Measurements from ENCODE around the gene COPS2.
"Not testable (repeated sequence)": the region's sequence is repeated elsewhere in the genome, so short reads cannot be mapped to it uniquely, and the experiment has no call there.

Gene COPS2

DNA sequence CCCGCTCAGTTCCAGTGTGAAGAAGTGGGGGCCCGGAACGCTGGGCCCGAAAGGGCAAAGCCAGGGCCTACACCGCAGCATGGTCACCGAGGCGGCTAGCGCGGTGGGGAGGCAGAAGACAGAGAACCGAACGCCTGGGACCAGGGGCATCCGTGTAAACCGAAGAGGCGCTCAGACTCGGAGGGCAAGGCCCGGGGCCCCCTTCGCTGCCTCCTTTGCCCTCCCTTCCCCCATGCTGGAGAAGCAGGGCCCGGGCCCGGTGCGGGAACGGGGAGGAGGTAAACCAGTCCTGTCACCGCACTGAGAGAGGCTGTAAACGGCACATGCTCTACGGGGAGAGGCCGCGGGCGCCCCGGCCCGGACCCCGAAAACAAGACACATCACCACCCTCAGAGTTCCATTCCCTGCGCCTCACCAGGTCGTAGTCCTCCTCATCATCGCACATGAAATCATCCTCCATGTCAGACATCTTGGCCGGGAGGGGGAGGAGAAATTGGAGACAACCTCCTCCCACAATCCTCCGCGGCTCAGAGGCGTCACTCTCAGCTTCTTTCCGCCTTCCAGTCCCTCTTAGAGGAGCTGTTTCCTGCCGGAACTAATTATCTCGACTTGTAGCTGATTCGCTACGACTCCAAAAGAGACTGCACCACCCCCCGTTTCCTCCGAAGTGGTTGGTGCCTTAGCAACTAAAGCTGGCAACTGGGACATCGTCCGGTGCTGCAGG, at the start of gene COPS2:
Gene COPS2, minus strand, starts transcription at position 490 of the 724 bp plus-strand sequence. Its CDS starts 21 bp downstream, at position 469.
- DNase-seq: peak; percentile 73 to 87 (median 79)

DNA sequence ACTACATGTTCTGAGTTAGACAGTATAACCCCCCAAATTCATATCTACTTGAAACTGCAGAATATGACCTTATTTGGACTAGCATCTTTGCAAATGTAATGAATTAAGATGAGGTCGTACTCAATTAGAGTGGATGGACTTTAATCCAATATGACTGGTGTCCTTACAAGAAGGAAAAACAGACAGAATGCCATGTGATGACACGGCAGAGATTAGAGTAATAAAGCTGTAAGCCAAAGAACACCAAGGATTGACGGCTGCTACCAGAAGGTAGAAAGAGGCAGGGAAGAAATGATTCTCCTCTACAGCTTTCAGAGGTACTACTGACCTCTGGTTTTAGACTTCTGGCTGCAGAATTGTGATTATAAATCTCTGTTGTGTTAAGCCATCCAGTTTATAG, 44.9 kb upstream of the COPS2 start:
- no peak for DNase-seq

DNA sequence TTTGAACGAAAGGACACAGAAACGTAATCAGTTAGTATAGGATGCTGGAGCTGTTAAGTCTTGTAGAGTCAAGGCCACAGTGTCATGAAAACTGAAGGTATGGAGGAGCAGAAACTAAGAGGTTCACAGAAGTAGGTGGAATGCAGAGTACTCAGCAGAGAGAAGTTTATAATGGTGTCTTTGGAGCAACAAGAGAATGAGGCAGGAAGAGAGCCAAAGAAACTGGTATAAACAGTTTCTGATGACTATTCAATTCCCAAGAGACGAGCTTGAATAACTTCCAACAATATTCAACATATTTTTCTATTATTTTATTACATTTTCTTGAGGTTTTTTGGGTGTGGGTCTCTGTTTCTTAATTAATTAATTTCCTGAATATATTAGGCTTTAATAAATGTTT, 44.3 kb upstream of the COPS2 start:
- DNase-seq: no peak

DNA sequence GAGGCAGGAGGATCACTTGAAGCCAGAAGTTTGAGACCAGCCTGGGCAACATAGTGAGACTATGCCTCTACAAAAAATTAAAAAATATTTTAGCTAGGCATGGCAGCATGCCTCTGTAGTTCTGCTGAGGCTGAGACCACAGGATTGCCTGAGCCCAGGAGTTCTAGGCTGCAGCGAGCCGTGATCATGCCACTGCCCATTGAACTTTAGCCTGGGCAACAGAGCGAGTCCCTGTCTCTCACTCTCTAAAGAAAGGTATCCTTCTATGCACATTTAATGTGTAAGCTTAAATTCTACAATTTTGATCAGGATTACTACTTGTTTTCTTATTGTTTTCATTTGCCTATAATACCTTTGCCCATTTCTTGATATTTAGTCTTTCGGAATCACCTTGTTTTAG, 41.5 kb upstream of the COPS2 start:
- DNase-seq: no peak

DNA sequence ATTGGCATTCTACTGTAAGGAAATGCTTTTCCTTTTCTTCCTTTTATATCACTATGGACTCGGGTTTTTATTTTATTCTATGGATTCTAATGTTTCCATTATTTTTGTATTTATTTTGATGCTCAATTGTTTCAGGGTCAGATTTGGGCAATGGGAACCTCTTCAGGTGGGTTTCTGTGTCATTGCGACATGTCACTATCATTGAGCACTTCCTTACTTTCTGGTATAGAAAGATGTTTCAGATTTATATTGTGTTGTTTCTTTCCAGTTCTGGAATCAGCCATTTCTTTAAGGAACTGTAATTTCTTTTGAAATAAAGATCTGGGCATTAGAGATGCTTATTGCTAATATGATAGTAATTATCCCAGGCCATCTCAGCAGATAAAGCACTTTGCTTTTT, 36.5 kb upstream of the COPS2 start:
- DNase-seq: no peak

DNA sequence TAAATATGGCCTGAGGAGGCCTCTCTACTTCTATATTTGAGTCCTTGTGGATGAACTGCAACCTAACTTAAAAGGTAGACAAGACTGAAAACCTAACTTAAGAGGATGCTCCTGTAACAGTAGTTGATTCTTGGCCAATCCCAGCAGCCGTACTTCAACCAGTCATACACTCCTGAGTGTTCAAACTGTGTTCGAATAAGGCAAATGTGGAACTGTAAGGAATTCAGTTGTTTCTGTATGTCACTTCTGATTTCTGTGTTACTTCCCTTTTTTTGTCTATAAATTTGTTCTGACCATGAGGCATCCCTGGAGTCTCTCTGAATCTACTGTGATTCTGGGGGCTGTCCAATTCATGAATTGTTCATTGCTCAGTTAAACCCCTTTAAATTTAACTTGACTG, 35.2 kb upstream of the COPS2 start:
- DNase-seq: no peak

DNA sequence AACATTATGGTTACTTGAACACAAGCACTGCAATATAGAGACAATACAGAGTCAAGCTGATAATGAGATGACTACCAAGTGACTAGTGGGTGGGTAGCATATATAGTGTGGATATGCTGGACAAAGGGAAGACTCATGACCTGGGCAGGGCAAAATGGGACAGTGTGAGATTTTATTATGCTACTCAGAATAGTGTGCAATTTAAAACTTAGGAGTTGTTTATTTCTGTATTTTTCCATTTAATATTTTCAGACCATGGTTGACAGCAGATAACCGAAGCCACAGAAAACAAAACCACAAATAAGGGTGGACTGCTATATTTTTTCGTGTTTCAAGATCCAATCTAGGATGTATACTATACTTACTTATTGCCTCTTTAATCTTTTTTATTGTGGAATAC, 34.2 kb upstream of the COPS2 start:
- no peak for DNase-seq

DNA sequence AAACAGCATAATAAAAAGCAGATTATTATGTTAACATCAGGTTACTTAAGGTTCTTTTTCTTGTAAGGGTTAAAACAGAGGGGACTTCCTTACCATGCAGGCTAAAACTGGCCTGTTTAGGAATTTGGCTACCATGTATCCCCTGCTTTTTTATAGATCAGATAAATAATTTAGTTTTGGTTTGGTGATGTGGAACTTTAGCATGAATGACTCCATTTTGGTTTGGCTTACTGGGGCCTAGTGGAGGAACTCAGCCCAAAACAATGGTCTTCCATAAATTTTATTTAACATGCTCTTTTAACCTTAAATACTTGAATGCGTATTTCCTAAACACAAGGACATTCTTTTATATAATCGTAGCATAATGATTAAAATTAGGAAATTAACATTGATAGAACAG, 33.5 kb upstream of the COPS2 start:
- DNase-seq: no peak

DNA sequence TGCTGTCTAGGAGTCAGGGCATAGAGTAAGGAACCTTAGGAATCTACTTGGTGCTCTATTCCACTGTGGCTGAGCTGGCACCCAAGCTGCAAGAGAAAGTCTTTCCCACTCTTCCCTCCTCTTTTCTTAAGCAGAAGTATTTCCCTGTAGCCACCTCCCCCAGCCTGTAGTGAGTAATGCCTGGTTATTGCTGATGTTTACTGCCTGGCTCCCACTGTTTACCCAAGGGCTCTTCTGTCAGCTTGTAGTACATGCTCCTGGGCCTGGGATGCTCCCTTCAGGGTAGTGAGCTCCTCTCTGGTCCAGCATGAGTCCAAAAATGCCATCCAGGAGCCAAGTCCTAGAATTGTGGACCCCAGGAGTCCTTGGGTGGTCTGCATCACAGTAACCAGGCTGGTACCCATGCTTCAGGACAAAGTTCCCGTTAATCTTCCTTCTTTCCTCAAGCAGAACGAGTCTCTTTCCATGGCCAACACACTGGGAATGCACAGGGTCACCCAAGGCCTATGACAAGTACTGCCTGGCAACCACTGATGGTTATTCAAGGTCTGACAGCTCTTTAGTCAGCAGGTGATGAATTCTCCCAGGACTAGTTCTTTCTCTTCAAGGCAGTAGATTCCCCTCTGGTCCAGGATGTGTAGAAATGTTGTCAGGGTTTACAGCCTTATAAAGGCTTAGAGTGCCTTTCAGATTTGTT, 32.3 kb upstream of the COPS2 start:
- DNase-seq: no peak

DNA sequence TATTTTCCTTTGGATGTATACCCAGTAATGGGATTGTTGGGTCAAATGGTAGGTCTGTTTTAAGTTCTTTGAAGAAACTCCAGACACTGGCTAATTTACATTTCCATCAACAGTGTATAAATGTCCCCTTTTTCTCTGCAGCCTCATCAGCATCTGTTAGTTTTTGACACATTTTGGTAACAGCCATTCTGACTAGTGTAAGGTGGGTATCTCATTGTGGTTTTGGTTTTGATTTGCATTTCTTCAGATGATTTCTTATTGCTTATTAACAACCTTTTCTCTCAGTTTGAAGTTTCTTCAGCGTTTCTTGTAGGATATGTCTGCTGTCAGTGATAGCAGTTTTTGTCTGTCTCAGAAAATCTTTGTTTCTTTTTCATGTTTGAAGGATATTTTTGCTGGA, 30.1 kb upstream of the COPS2 start:
- DNase-seq: no peak

DNA sequence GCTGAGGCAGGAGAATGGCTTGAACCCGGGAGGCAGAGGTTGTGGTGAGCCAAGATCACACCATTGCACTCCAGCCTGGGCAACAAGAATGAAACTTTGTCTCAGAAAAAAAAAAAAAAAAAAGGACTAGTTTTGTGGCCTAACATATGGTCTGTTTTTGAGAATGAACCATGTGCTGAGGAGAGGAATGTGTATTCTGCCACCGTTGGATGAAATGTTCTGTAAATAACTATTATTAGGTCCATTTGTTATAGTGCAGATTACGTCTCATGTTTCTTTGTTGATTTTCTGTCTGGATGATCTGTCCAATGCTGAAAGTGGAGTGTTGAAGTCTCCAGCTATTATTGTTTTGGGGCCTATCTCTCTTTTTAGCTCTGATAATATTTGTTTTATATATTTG, 28.3 kb upstream of the COPS2 start:
- not testable (repeated sequence) for DNase-seq

DNA sequence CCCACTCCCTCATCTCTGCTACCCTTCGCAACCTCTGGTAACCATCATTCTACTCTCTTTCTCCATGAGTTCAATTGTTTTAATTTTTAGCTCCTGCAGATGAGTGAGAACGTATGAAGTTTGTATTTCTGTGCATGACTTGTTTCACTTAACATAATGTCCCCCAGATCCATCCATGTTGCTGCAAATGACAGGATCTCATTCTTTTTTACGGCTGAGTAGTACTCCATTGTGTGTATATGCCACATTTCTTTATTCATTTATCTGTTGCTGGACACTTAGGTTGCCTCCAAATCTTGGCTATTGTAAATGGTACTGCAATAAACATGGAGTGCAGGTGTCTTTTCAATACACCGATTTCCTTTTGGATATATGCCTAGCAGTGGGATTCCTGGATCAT, 26.7 kb upstream of the COPS2 start:
- DNase-seq: no peak

DNA sequence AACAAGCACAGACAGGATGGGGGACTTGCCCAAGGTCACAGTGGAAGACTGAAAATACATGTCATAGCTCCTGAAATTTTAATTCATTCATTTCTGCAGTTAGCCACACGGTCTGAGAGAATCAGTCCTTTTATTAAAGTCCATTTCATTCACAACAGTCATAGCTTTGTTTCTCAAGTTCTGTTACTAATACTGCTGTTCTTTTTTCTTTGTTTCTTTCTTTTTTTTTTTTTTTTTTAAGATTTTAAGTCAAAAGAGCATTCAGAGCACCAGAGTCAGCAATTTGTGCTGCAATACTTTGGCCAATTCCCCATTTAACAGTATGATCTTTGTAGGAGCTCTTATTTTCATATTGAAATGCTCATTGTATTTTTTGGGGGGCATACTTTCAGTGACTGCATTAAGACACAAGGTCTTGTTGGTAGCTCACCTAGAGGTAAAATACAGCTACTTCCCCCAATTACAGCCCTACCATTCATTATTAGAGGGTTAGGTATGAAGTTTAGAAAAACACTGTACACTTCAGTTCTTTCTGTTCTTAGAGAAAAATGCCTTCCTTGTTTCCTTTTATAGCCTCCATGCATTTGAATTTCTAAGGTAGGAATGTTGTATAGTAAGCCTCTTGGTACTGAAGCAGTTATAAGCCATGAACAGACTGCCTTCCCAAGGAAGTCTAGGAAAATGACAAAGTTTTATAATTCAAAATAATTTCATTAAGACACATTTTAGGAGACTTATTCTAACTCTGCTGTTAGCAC, 24.2 kb upstream of the COPS2 start:
- DNase-seq: no peak

DNA sequence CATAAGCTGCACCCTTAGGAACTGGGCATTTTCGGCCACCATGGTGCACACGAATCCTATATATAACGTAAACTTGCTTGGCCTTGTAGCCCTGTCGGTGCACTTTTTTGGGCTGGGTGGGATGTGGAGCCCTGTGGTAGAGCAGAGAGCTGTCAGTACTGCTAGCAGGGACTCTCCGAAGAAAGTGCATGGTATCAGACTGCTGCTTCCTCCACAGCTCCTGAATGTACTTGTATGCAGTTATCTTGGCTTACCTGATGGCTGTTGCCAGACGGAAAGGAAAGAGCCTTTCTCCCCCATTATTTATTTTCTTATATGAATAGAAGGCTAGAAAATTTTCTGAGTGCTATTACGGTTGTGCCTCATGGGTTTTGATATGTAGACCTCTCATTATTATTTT, 23.1 kb upstream of the COPS2 start:
- no peak for DNase-seq

DNA sequence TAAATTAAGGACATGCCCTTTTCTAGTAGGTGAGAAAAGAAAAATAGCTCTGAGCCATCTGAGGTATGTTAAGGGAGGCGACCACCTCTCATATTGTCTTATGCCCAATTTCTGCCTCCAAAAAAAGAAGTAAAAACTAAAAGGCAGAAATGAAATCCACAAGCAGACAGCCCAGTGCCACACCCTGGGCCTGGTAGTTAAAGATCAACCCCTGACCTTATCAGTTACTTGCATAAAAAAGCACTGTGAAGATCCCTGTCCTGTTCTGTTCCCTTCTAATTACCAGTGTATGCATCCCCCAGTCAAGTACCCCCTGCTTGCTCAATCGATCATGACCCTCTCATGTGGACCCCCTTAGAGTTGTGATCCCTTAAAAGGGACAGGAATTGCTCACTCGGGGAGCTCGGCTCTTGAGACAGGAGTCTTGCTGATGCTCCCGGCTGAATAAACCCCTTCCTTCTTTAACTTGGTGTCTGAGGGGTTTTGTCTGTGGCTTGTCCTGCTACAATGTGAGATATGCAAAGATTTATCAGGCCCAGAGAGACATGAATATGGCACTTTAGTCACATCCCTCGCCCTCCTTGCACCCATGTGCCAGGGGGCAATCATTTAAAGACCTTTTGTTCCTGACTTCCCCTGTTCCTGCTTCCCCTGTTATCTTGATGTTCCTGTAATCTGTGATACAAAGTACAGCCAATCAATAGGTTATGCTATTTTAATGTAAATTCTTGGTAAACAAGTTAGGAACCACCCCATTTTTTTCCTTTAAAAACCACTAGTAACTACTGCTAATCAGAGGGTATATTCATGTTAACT, 20.4 kb upstream of the COPS2 start:
- DNase-seq: not testable (repeated sequence)

DNA sequence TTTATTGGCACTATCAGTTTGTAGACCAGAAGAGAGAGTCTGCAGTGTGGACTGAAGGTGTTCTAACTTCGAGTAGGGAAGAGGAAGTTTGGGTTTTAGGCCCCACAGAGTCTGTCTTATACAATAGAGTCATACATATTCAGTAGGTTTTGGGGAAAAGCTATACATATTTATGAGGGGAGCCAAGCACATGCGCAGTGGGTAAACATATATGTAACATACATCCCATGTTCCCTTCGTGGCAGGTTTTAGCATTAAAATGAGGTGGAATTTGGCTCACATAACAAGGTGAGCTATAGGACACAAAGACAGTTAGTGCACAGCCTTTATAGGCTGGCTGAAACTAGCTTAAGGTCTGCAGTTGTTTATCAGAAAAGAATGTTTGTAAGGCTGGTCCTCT, 19.5 kb upstream of the COPS2 start:
- no peak for DNase-seq

DNA sequence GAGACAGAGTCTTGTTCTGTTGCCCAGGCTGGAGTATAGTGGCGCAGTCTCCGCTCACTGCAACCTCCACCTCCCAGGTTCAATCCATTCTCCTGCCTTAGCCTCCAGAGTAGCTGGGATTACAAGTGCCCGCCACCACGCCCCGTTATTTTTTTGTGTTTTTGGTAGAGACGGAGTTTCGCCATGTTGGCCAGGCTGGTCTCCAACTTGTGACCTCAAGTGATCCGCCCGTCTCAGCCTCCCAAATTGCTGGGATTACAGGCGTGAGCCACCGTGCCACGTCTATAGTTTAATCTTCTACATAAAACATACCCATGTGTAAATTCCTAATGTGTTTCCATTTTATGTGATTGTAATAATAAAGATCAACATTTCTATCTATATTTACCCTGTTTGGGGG, 16.4 kb upstream of the COPS2 start:
- DNase-seq: no peak

DNA sequence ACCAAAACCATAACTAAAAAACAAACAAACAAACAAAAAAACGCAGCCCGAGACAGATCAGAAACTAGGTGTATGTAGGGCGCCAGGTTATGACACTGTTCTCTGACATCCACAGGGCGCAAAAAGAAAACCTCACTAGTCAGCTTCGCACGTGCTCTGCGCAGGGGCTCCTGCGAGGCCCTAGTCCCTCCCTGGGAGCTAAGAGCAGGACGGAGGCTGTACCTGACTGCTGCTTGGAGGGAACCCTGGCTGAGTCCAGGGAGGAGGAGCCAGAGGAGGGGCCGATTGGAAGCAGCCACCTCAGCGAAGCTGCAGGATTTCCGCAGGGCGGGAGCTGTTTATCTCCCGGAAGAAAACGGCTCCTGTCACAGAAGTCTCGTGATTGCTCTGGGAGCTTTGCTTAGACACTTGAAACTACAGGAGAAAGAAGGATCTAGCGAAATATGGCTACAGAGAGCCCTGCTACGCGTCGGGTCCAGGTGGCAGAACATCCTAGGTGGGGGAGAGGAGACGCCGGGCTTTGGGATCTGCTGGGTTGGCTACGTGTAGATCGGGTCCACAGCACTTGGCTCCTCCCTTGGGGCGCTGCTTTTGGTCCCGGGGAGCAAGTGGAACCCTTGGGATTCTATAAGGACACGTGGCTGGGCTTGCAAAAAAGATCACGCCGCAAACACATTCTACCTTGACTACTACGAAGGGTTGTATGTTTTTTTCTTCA, 14.6 kb upstream of the COPS2 start, which contains the start of gene GALK2:
Gene GALK2, plus strand, starts transcription at position 368 of the 718 bp plus-strand sequence. Its CDS starts 76 bp downstream, at position 444.
- peak; percentile 20 to 57 (median 28) for DNase-seq

DNA sequence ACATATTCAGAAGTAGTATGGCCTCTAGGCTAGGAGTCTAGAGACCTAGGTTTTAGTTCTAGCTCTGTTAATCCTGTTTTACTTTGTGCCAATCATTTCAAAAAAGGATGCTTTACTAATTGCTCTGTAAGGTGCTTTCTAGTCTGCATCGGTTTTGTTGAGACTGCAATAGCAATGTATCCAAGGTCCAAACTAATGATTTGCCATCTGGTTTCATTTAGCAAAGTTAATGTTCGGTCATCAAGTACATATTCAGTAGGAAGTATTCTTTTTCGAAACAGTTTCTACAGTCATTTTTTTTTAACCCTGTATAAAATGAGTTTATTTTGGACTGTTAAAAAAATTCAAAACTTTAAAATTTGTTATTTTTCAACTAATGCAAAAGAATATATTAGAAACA, 12.6 kb upstream of the COPS2 start:
- no peak for DNase-seq

DNA sequence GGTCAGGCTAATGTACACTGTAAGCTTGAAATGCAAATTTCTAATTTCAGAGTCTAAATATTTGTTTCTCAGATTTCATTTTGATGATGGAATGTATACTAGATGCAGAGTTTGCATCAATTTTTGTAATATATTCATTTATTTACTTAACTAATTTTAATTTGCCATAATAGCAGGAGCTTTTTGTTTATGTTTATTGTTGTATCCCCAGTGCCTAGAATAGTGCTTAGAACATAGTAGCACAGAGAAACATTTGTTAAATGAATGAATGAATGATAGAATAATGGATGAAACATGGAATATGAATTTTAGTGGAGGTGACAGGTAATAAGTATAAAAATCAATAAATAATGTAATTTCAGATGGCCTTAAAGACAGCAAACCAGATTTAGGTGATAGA, 9.5 kb upstream of the COPS2 start:
- no peak for DNase-seq

DNA sequence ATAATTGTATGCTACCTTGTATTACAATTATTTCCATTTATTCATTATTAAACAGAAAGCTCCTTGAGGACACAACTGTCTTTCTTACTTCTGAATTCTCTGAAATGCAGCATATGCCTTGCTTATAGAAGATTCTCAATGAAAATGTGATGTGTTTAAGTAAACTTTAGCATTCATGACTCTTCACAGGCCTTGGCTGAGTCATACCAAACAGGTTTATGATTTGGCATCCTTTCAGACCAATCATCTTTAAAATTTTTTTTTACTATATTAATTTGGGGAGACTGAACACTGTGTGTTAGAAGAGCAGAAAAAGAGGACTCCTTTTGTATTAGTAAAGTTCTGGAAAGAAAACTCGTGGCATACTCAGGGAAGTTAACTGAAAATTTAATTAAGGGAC, 8.3 kb upstream of the COPS2 start:
- DNase-seq: no peak

Measured in activated naive CD4-positive, alpha-beta T cell (primary cell).